ENCODE data around the gene TACR1. TPM values are rescaled to one million over a fixed set of nuclear protein-coding genes. Genes with fewer than 3 reads are reported as not detected.

Gene TACR1
- total and polyA plus RNA-seq, 2 donors from 2014 or later, result 0.49 to 5.1 TPM

GRCh38 chr2:75010571-75010970 lies 188.7 kb downstream of the TACR1 start:
- FAIRE-seq, result no peak
- no peak overlapping the region for H3K9ac ChIP-seq (ENCODE audit: low read length in 3 of 3)
- no peaks in the 10 kb centered on the region for H3K9me3 ChIP-seq (ENCODE audit: control insufficient read depth in 2 of 3, insufficient read depth in 1 of 3, low read length in 3 of 3)
- no peaks in the 10 kb centered on the region for H3K36me3 ChIP-seq (ENCODE audit: control insufficient read depth in 2 of 3, insufficient read depth in 3 of 3, low read length in 3 of 3)
- no peaks in the 10 kb centered on the region for H3K27me3 ChIP-seq (ENCODE audit: control insufficient read depth, insufficient read depth, low read length)
- no peak for TF ChIP-seq CTCF (IDR thresholded peaks at IDR 0.05; ENCODE audit: borderline replicate concordance, extremely low read depth, insufficient read depth)
- H3K4me3 ChIP-seq (ENCODE audit: low read length in 3 of 3), result no peak overlapping the region
- DNase-seq, result no peak
- no peaks in the 10 kb centered on the region for H3K4me1 ChIP-seq (ENCODE audit: control insufficient read depth in 2 of 3, insufficient read depth in 2 of 3, low read depth in 1 of 3, low read length in 3 of 3)
- H3K27ac ChIP-seq (ENCODE audit: low read depth in 2 of 2, low read length in 2 of 2), result no peak overlapping the region
- intact Hi-C loops (cut with DNase I), result no loop called here

- intact Hi-C loops (cut with DNase I), result no loop called here
- Histone ChIP-seq H3K4me3 (ENCODE audit: low read length in 3 of 3) (no peak overlapping the region), H3K4me1 (ENCODE audit: control insufficient read depth in 2 of 3, insufficient read depth in 2 of 3, low read depth in 1 of 3, low read length in 3 of 3) (no peaks in the 10 kb centered on the region), H3K27me3 (ENCODE audit: control insufficient read depth, insufficient read depth, low read length) (no peaks in the 10 kb centered on the region), H3K9me3 (ENCODE audit: control insufficient read depth in 2 of 3, insufficient read depth in 1 of 3, low read length in 3 of 3) (no peaks in the 10 kb centered on the region), H3K9ac (ENCODE audit: low read length in 3 of 3) (no peak overlapping the region), H3K36me3 (ENCODE audit: control insufficient read depth in 2 of 3, insufficient read depth in 3 of 3, low read length in 3 of 3) (no peaks in the 10 kb centered on the region), H3K27ac (ENCODE audit: low read depth in 2 of 2, low read length in 2 of 2) (no peak overlapping the region)
- TF ChIP-seq CTCF (IDR thresholded peaks at IDR 0.05; ENCODE audit: borderline replicate concordance, extremely low read depth, insufficient read depth), result no peak
- DNase-seq (no peak), FAIRE-seq (no peak)
Measured at GRCh38 chr2:75007819-75008218, 191.5 kb downstream of the TACR1 start.

DNA sequence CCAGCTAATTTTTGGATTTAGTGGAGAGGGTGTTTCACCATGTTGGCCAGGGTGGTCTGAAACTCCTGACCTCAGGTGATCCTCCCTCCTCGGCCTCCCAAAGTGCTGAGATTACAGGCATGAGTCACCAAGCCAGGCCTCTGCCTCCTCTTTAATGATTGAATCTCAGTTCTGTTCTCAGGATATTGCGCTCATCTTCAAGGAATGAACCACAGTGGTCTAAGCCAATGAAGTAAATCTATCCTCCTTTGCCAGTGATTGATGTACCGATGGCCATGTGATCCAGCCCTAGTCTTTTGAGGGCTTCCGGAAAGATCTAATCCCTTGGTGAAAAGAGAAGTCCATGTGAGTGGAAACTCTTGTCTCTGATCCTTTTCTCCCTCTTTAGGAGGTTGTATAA lies 192.3 kb downstream of the TACR1 start:
- intact Hi-C loops (cut with DNase I), result no loop called here
- no peak for FAIRE-seq

More for the DNA sequence above, 192.3 kb downstream of the TACR1 start:
- no peaks in the 10 kb centered on the region for H3K27me3 ChIP-seq (ENCODE audit: control insufficient read depth, insufficient read depth, low read length)
- no peaks in the 10 kb centered on the region for H3K9me3 ChIP-seq (ENCODE audit: control insufficient read depth in 2 of 3, insufficient read depth in 1 of 3, low read length in 3 of 3)
- H3K9ac ChIP-seq (ENCODE audit: low read length in 3 of 3), result no peak overlapping the region
- TF ChIP-seq CTCF (IDR thresholded peaks at IDR 0.05; ENCODE audit: borderline replicate concordance, extremely low read depth, insufficient read depth), result no peak
- H3K4me3 ChIP-seq (ENCODE audit: low read length in 3 of 3), result no peak overlapping the region
- H3K4me1 ChIP-seq (ENCODE audit: control insufficient read depth in 2 of 3, insufficient read depth in 2 of 3, low read depth in 1 of 3, low read length in 3 of 3), result no peaks in the 10 kb centered on the region
- no peak overlapping the region for H3K27ac ChIP-seq (ENCODE audit: low read depth in 2 of 2, low read length in 2 of 2)
- no peak for DNase-seq
- no peaks in the 10 kb centered on the region for H3K36me3 ChIP-seq (ENCODE audit: control insufficient read depth in 2 of 3, insufficient read depth in 3 of 3, low read length in 3 of 3)

All from kidney (tissue), 14 donors.